Activated naive CD4-positive, alpha-beta T cell treated with anti-CD3 and anti-CD28 coated beads for 36 hours (primary cell): Measurements from ENCODE around the gene ANKRD40. TPM values are rescaled to one million over a fixed set of nuclear protein-coding genes. Genes with fewer than 3 reads are reported as not detected.
"Not testable (repeated sequence)": the region's sequence is repeated elsewhere in the genome, so short reads cannot be mapped to it uniquely, and the experiment has no call there.

Experiments used
- CTCF ChIA-PET: fragments of 350-600 bp; sonication (Branson Sonifier 250); formaldehyde crosslinking; loops from one replicate; lab custom pipeline; 2021; ENCODE audit warnings: antibody characterized with exemption; lab: Charles Lee
- DNase-seq: peaks from one replicate; pipeline ENCODE4 v3.0.0-alpha.2; 2020
- H3K27ac Mint-ChIP-seq: one replicate; pipeline ENCODE4 v1.8.0; 2021; ENCODE audit warnings: mild to moderate bottlenecking, mixed read lengths
- H3K27me3 Mint-ChIP-seq: one replicate; pipeline ENCODE4 v1.8.0; 2021; ENCODE audit warnings: low read depth, mixed read lengths
- H3K36me3 Mint-ChIP-seq: one replicate; pipeline ENCODE4 v1.8.0; 2021; ENCODE audit warnings: low read depth, mixed read lengths
- H3K4me1 Mint-ChIP-seq: one replicate; pipeline ENCODE4 v1.8.0; 2021; ENCODE audit warnings: low read depth, mixed read lengths
- H3K4me3 Mint-ChIP-seq: one replicate; pipeline ENCODE4 v1.8.0; 2021; ENCODE audit warnings: mild to moderate bottlenecking, moderate library complexity, mixed read lengths
- H3K9me3 Mint-ChIP-seq: one replicate; pipeline ENCODE4 v1.8.0; 2021; ENCODE audit warnings: mixed read lengths
- intact Hi-C: fragments of 100-400 bp; cut with micrococcal nuclease; formaldehyde crosslinking; loops from one replicate; pipeline ENCODE4 v1.15.1; 2023
- total RNA-seq, 2 experiments: library from RNA; stranded (reverse); gene quantifications; one replicate each; pipeline ENCODE4 v1.2.3, GENCODE V29; 2021

The ANKRD40 gene
- total RNA-seq, 2 experiments from 2014 or later, result 25.7 to 26.5 TPM

DNA sequence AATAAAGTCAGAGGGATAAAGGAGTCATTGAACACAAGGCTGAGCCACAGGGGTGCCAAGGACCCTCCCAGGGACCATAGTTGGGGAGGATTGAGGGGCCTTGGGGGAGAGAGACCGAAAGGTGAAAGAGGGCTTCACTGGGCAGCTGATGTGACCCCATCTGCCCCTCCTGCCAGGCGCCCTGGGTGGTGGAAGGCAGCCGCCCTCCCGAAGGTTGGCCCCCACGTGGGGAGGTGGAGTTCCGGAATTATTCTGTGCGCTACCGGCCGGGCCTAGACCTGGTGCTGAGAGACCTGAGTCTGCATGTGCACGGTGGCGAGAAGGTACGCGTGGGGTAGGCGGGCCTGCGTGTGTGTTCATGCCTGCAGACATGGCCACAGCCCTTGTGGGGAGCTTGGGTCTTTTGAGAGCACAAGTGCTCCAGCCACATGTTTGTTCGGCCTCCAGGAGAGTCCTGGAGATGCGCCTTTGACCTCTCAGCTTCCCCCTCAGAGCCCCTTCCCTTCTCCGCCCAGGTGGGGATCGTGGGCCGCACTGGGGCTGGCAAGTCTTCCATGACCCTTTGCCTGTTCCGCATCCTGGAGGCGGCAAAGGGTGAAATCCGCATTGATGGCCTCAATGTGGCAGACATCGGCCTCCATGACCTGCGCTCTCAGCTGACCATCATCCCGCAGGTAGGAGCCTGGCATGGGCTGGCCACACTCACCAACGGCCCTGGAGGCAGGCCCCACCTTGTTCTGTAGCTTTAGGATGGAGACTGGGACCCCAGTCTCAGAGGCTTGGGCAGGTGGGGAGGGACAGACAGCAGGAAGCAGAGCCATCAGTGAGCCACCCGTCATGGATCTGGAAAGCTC, 24.1 kb downstream of the ANKRD40 start:
- CTCF ChIA-PET, result interaction anchor here (0.9 to 1.6 kb wide), 2 partner anchors 47 to 54 kb away, joined by 3 to 7 read pairs; no protein-coding TSS in a partner anchor
- H3K36me3 Mint-ChIP-seq, result no peaks in the 10 kb centered on the region
- H3K27ac Mint-ChIP-seq, result no peak overlapping the region
- intact Hi-C loops, result no loop called here
- peaks cover 3% of the 10 kb centered on the region for H3K27me3 Mint-ChIP-seq
- no peak overlapping the region for H3K4me3 Mint-ChIP-seq
- DNase-seq, result no peak
- H3K9me3 Mint-ChIP-seq, result no peaks in the 10 kb centered on the region
- peaks cover 4% of the 10 kb centered on the region for H3K4me1 Mint-ChIP-seq

DNA sequence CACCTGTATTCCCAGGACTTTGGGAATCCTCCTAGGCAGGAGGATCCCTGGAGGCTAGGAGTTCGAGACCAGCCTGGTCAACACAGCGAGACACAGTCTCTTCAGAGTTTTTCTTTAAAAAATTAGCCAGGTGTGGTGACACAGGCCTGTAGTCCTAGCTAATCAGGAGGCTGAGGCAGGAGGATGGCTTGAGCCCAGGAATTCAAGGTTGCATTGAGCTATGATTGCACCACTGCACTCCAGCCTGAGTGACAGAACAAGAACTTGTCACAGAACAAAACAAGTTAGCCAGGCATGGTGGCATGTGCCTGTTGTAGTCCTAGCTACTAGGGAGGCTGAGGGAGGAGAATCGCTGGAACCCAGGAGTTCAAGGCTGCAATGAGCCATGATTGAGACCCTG, 24.8 kb downstream of the ANKRD40 start:
- no peak overlapping the region for H3K4me3 Mint-ChIP-seq
- H3K27me3 Mint-ChIP-seq, result peaks cover 3% of the 10 kb centered on the region
- intact Hi-C loops, result no loop called here
- no peaks in the 10 kb centered on the region for H3K9me3 Mint-ChIP-seq
- H3K36me3 Mint-ChIP-seq, result no peaks in the 10 kb centered on the region
- H3K4me1 Mint-ChIP-seq, result peaks cover 4% of the 10 kb centered on the region
- H3K27ac Mint-ChIP-seq, result no peak overlapping the region
- CTCF ChIA-PET, result no interaction called here
- DNase-seq, result no peak

- no peak overlapping the region for H3K4me3 Mint-ChIP-seq
- H3K9me3 Mint-ChIP-seq, result no peaks in the 10 kb centered on the region
- no peak for DNase-seq
- peaks cover 3% of the 10 kb centered on the region for H3K27me3 Mint-ChIP-seq
- intact Hi-C loops, result no loop called here
- CTCF ChIA-PET, result no interaction called here
- H3K27ac Mint-ChIP-seq, result no peak overlapping the region
- peaks cover 4% of the 10 kb centered on the region for H3K4me1 Mint-ChIP-seq
- H3K36me3 Mint-ChIP-seq, result no peaks in the 10 kb centered on the region
These were observed 25.3 kb downstream of the ANKRD40 start for GRCh38 chr17:50682441-50682840.

DNA sequence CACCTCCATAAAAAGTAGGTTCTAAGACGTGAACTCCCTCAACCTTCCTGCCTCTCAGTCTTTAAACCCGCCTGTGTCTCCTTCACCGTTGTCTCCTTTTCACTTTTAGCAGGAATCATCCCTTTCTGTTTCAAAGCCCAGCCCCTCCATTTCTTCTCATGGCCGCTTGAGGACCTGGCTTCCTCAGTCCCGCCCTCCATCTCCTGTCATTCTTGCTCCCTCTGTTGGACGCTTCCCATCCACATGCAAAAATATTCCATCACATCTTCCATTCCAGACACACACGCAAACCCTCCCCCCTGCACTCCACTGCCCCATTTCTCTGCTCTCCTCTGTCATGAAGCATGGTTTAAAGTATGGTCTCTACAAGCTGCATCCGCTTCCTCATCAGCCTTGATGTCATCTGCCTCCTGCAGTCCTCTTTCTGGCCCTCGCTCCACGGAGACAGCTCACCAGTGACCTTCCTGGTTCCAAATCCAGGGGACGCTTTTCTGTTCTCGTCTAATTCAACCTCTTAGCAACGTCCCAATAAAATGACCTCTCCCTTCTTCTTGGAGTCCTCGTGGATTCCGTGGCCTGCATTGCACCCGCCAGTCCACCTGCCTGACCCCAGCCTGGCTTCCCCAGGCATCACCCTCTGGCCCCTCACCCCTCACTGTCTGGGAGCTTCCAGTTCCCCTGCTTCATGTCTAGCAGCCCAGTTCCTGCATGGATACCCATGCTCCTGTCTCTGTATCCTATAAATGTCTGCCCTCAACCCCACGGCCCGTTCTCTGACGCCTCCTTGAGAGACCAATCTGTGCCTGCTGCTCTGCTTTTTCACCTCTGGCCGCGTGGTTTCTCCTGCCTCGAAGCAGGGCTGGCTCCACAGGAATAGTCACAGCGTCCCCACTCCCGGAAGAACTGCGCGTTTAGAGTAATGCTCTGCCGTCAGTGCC, 26.2 kb downstream of the ANKRD40 start:
- intact Hi-C loops, result loop anchor here (1.0 kb wide), 1 partner anchor 51 kb away; no protein-coding TSS in a partner anchor
- no peak for DNase-seq
- peaks cover 4% of the 10 kb centered on the region for H3K4me1 Mint-ChIP-seq
- no peak overlapping the region for H3K4me3 Mint-ChIP-seq
- no peak overlapping the region for H3K27ac Mint-ChIP-seq
- no peaks in the 10 kb centered on the region for H3K36me3 Mint-ChIP-seq
- CTCF ChIA-PET, result interaction anchor here (0.6 to 1.3 kb wide), 4 partner anchors 16 to 51 kb away, joined by 3 to 7 read pairs (median 3); no protein-coding TSS in a partner anchor
- H3K27me3 Mint-ChIP-seq, result peaks cover 3% of the 10 kb centered on the region
- no peaks in the 10 kb centered on the region for H3K9me3 Mint-ChIP-seq

GRCh38 chr17:50680543-50681262, 27.0 kb downstream of the ANKRD40 start:
- DNase-seq, H3K36me3 Mint-ChIP-seq, H3K4me3 Mint-ChIP-seq, H3K4me1 Mint-ChIP-seq, H3K9me3 Mint-ChIP-seq, H3K27ac Mint-ChIP-seq, H3K27me3 Mint-ChIP-seq: not testable (repeated sequence)
- intact Hi-C loops, result loop anchor here (1.0 kb wide), 1 partner anchor 50 kb away; no protein-coding TSS in a partner anchor
- CTCF ChIA-PET, result interaction anchor here (0.7 to 1.3 kb wide), 2 partner anchors 50 to 150 kb away, joined by 3 read pairs; no protein-coding TSS in a partner anchor

- peaks cover 4% of the 10 kb centered on the region for H3K4me1 Mint-ChIP-seq
- no peak overlapping the region for H3K4me3 Mint-ChIP-seq
- H3K27me3 Mint-ChIP-seq, result peaks cover 3% of the 10 kb centered on the region
- no peaks in the 10 kb centered on the region for H3K36me3 Mint-ChIP-seq
- no peak for DNase-seq
- H3K27ac Mint-ChIP-seq, result no peak overlapping the region
- CTCF ChIA-PET, result interaction anchor here (0.7 kb wide), 1 partner anchor 149 kb away, joined by 3 read pairs; no protein-coding TSS in a partner anchor
- intact Hi-C loops, result no loop called here
- H3K9me3 Mint-ChIP-seq, result no peaks in the 10 kb centered on the region
These were observed 27.6 kb downstream of the ANKRD40 start for GRCh38 chr17:50680126-50680525.

- no peaks in the 10 kb centered on the region for H3K9me3 Mint-ChIP-seq
- no peak overlapping the region for H3K4me3 Mint-ChIP-seq
- intact Hi-C loops, result no loop called here
- H3K36me3 Mint-ChIP-seq, result no peaks in the 10 kb centered on the region
- no peak overlapping the region for H3K27ac Mint-ChIP-seq
- H3K4me1 Mint-ChIP-seq, result peaks cover 4% of the 10 kb centered on the region
- CTCF ChIA-PET, result interaction anchor here (0.7 kb wide), 1 partner anchor 18 kb away, joined by 3 read pairs; no protein-coding TSS in a partner anchor
- peaks cover 3% of the 10 kb centered on the region for H3K27me3 Mint-ChIP-seq
- no peak for DNase-seq
These were observed 28.6 kb downstream of the ANKRD40 start for GRCh38 chr17:50679008-50679544.

- no peak for DNase-seq
- Mint-ChIP-seq H3K4me3 (no peak overlapping the region), H3K9me3 (no peaks in the 10 kb centered on the region), H3K4me1 (peaks cover 4% of the 10 kb centered on the region), H3K27me3 (peaks cover 3% of the 10 kb centered on the region), H3K27ac (no peak overlapping the region), H3K36me3 (no peaks in the 10 kb centered on the region)
- CTCF ChIA-PET, result no interaction called here
- intact Hi-C loops, result no loop called here
These were observed 29.8 kb downstream of the ANKRD40 start for GRCh38 chr17:50677851-50678375.

GRCh38 chr17:50676065-50676975, 31.4 kb downstream of the ANKRD40 start:
- Mint-ChIP-seq H3K9me3 (no peaks in the 10 kb centered on the region), H3K36me3 (no peaks in the 10 kb centered on the region), H3K27me3 (peaks cover 3% of the 10 kb centered on the region), H3K27ac (no peak overlapping the region), H3K4me3 (no peak overlapping the region), H3K4me1 (peaks cover 3% of the 10 kb centered on the region)
- intact Hi-C loops, result no loop called here
- CTCF ChIA-PET, result interaction anchor here (1.2 kb wide), 1 partner anchor 14 kb away, joined by 4 read pairs; no protein-coding TSS in a partner anchor
- no peak for DNase-seq

DNA sequence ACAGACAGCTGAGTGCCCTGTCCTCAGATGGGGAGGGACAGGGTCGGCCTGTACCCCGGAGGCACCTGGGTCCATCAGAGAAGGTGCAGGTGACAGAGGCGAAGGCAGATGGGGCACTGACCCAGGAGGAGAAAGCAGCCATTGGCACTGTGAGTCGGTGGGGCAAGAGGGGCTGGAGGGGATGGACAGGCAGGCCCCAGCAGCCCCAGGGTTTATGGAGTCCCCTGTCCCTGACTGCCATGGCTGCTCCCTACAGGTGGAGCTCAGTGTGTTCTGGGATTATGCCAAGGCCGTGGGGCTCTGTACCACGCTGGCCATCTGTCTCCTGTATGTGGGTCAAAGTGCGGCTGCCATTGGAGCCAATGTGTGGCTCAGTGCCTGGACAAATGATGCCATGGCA, 32.1 kb downstream of the ANKRD40 start:
- Mint-ChIP-seq H3K4me1 (no peaks in the 10 kb centered on the region), H3K9me3 (no peaks in the 10 kb centered on the region), H3K36me3 (no peaks in the 10 kb centered on the region), H3K27ac (no peak overlapping the region), H3K4me3 (no peak overlapping the region), H3K27me3 (no peaks in the 10 kb centered on the region)
- CTCF ChIA-PET, result interaction anchor here (1.2 kb wide), 1 partner anchor 14 kb away, joined by 4 read pairs; no protein-coding TSS in a partner anchor
- intact Hi-C loops, result no loop called here
- DNase-seq, result no peak
